ENCODE data around the gene TMBIM6.
"Not testable (repeated sequence)": the region's sequence is repeated elsewhere in the genome, so short reads cannot be mapped to it uniquely, and the experiment has no call there.

DNA sequence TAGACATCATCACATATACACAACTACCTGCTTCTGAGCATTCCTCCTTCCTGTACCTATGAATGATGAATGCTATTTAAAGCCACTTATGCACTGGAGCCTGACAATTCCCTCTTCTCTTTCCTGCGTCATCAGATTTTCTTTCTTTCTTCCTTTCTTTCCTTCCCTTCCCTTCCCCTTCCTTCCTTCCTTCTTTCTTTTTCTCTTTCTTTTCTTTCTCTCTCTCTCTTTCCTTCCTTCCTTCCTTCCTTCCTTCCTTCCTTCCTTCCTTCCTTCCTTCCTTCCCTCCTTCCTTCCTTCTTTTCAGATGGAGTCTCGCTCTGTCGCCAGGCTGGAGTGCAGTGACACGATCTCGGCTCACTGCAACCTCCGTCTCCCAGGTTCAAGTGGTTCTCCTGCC, 39.6 kb downstream of the TMBIM6 start:
- TF ChIP-seq, protein P1, sequence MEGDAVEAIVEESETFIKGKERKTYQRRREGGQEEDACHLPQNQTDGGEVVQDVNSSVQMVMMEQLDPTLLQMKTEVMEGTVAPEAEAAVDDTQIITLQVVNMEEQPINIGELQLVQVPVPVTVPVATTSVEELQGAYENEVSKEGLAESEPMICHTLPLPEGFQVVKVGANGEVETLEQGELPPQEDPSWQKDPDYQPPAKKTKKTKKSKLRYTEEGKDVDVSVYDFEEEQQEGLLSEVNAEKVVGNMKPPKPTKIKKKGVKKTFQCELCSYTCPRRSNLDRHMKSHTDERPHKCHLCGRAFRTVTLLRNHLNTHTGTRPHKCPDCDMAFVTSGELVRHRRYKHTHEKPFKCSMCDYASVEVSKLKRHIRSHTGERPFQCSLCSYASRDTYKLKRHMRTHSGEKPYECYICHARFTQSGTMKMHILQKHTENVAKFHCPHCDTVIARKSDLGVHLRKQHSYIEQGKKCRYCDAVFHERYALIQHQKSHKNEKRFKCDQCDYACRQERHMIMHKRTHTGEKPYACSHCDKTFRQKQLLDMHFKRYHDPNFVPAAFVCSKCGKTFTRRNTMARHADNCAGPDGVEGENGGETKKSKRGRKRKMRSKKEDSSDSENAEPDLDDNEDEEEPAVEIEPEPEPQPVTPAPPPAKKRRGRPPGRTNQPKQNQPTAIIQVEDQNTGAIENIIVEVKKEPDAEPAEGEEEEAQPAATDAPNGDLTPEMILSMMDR (IDR thresholded peaks at IDR 0.05), result not testable (repeated sequence)
- TF ChIP-seq, protein P2, sequence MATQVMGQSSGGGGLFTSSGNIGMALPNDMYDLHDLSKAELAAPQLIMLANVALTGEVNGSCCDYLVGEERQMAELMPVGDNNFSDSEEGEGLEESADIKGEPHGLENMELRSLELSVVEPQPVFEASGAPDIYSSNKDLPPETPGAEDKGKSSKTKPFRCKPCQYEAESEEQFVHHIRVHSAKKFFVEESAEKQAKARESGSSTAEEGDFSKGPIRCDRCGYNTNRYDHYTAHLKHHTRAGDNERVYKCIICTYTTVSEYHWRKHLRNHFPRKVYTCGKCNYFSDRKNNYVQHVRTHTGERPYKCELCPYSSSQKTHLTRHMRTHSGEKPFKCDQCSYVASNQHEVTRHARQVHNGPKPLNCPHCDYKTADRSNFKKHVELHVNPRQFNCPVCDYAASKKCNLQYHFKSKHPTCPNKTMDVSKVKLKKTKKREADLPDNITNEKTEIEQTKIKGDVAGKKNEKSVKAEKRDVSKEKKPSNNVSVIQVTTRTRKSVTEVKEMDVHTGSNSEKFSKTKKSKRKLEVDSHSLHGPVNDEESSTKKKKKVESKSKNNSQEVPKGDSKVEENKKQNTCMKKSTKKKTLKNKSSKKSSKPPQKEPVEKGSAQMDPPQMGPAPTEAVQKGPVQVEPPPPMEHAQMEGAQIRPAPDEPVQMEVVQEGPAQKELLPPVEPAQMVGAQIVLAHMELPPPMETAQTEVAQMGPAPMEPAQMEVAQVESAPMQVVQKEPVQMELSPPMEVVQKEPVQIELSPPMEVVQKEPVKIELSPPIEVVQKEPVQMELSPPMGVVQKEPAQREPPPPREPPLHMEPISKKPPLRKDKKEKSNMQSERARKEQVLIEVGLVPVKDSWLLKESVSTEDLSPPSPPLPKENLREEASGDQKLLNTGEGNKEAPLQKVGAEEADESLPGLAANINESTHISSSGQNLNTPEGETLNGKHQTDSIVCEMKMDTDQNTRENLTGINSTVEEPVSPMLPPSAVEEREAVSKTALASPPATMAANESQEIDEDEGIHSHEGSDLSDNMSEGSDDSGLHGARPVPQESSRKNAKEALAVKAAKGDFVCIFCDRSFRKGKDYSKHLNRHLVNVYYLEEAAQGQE (IDR thresholded peaks at IDR 0.05), result not testable (repeated sequence)
- not testable (repeated sequence) for TF ChIP-seq SMC3 (IDR thresholded peaks at IDR 0.05); EP300 (IDR thresholded peaks at IDR 0.05); RARB (CRISPR knock-in tag; IDR thresholded peaks at IDR 0.05); POLR2A (IDR thresholded peaks at IDR 0.05; ENCODE audit: low read length); ZFP36 (IDR thresholded peaks at IDR 0.05; ENCODE audit: borderline replicate concordance, partially characterized antibody); KDM1A (IDR thresholded peaks at IDR 0.05; ENCODE audit: low read depth); JUNB (IDR thresholded peaks at IDR 0.05); RCOR1 (IDR thresholded peaks at IDR 0.05; ENCODE audit: low read depth, low read length); ZC3H11A (IDR thresholded peaks at IDR 0.05); NPAS2 (CRISPR knock-in tag; IDR thresholded peaks at IDR 0.05; ENCODE audit: borderline replicate concordance); SREBF2 (IDR thresholded peaks at IDR 0.05)

Measured in A549 (cell line).